Adrenal gland (tissue), 5 donors: ENCODE results near the gene TMEM258.

Experiments used
- CTCF ChIP-seq, 6 experiments: fragments of 450-650 bp in 4 of 6; fragments of 200-600 bp in 2 of 6; sonication (generic) in 1 of 6; IDR thresholded peaks; 1 replicate in 5 of 6; 2 replicates in 1 of 6; pipeline versions ENCODE4 v1.5.1 to v1.8.0; 2016 to 2021; ENCODE audit warnings: antibody characterized with exemption in 6 of 6, mild to moderate bottlenecking in 2 of 6, moderate library complexity in 1 of 6
- POLR2A ChIP-seq, 2 donors: fragments of 450-650 bp; IDR thresholded peaks; one replicate each; pipeline ENCODE4 v1.6.1; 2017; ENCODE audit warnings: antibody characterized with exemption in 2 of 2, mild to moderate bottlenecking in 2 of 2, moderate library complexity in 1 of 2
- donor health status: DM: no; HTN: no; CAD: no.

- TF ChIP-seq POLR2A (IDR thresholded peaks at IDR 0.05) (no peak), CTCF (IDR thresholded peaks at IDR 0.05) (no peak)
Observed at GRCh38 chr11:61754534-61755482, 37.6 kb downstream of the TMEM258 start.
